ENCODE measurements around the gene RNF138. TPM values are rescaled to one million over a fixed set of nuclear protein-coding genes. Genes with fewer than 3 reads are reported as not detected.

Gene RNF138
- total and polyA plus RNA-seq, 2 experiments from 2014 or later: 18.5 to 41.1 TPM

DNA sequence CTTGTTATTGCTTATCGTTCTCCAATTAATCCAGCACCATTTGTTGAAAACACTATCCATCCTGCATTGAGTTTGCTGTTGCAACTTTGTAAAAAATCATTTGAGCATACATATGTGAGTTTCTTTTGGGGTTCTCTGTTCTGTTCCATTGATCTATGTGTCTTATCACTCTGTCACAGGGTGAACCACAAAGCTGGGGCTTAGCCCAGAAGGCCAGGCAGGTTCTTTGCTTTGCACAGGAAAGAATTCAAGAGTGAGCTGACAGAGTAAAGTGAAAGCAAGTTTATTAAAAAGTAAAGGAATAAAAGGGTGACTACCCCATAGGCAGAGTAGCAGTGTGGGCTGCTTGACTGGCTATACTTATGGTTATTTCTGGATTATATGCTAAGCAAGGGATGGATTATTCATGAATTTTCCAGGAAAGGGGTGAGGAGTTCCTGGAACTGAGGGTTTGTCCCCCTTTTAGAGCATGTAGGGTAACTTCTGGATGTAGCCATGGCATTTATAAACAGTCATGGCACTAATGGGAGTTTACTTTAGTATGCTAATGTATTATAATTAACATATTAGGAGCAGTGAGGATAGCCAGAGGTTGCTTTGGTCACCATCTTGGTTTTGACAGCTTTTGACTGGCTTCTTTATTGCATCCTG lies 46.8 kb downstream of the RNF138 start:
- TF ChIP-seq, protein P1, sequence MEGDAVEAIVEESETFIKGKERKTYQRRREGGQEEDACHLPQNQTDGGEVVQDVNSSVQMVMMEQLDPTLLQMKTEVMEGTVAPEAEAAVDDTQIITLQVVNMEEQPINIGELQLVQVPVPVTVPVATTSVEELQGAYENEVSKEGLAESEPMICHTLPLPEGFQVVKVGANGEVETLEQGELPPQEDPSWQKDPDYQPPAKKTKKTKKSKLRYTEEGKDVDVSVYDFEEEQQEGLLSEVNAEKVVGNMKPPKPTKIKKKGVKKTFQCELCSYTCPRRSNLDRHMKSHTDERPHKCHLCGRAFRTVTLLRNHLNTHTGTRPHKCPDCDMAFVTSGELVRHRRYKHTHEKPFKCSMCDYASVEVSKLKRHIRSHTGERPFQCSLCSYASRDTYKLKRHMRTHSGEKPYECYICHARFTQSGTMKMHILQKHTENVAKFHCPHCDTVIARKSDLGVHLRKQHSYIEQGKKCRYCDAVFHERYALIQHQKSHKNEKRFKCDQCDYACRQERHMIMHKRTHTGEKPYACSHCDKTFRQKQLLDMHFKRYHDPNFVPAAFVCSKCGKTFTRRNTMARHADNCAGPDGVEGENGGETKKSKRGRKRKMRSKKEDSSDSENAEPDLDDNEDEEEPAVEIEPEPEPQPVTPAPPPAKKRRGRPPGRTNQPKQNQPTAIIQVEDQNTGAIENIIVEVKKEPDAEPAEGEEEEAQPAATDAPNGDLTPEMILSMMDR (IDR thresholded peaks at IDR 0.05; ENCODE audit: poor library complexity): no peak
- TF ChIP-seq EZH2phosphoT487 (IDR thresholded peaks at IDR 0.05; ENCODE audit: low read depth, severe bottlenecking, unreplicated experiment) (no peak), EZH2 (IDR thresholded peaks at IDR 0.05; ENCODE audit: borderline replicate concordance) (no peak)
- no peaks in the 10 kb centered on the region for H3K9me2 ChIP-seq (replicated peaks; ENCODE audit: insufficient read depth)
- no peaks in the 10 kb centered on the region for H3K79me2 ChIP-seq
- no peak overlapping the region for H2AFZ ChIP-seq
- no peaks in the 10 kb centered on the region for H3K4me1 ChIP-seq (ENCODE audit: insufficient read depth)
- H3K9me3 ChIP-seq (ENCODE audit: low read depth): no peaks in the 10 kb centered on the region
- DNase-seq (ENCODE audit: low spot score): no peak
- H3K36me3 ChIP-seq (replicated peaks; ENCODE audit: insufficient read depth, low read depth): no peaks in the 10 kb centered on the region
- H3K4me3 ChIP-seq: no peak overlapping the region
- H3K27ac ChIP-seq: no peak overlapping the region
- WGBS (ENCODE audit: low lambda C conversion rate, missing lambda C conversion rate): 89% methylated on average over 1 of the region's 1 CpG
- no peaks in the 10 kb centered on the region for H3K27me3 ChIP-seq
- H3K4me2 ChIP-seq: no peak overlapping the region
- H4K20me1 ChIP-seq (ENCODE audit: insufficient read depth, poor library complexity, severe bottlenecking): no peaks in the 10 kb centered on the region

DNA sequence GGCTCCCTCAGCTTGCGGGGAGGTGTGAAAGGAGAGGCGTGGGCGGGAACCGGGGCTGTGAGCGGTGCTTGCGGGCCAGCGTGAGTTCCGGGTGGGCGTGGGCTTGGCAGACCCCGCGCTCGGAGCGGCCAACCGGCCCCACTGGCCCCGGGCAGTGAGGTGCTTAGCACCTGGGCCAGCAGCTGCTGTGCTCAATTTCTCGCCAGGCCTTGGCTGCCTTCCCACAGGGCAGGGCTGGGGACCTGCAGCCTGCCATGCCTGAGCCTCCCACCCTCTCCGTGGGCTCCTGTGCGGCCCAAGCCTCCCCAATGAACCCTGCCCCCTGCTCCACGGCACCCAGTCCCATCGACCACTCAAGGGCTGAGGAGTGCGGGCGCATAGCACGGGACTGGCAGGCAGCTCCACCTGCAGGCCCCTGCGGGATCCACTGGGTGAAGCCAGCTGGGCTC lies 48.2 kb downstream of the RNF138 start:
- 96% methylated on average over 22 of the region's 24 CpGs for WGBS (ENCODE audit: low lambda C conversion rate, missing lambda C conversion rate)
- H3K9me2 ChIP-seq (replicated peaks; ENCODE audit: insufficient read depth): no peaks in the 10 kb centered on the region
- no peaks in the 10 kb centered on the region for H3K27me3 ChIP-seq
- no peaks in the 10 kb centered on the region for H4K20me1 ChIP-seq (ENCODE audit: insufficient read depth, poor library complexity, severe bottlenecking)
- no peaks in the 10 kb centered on the region for H3K4me1 ChIP-seq (ENCODE audit: insufficient read depth)
- H3K36me3 ChIP-seq (replicated peaks; ENCODE audit: insufficient read depth, low read depth): no peaks in the 10 kb centered on the region
- no peaks in the 10 kb centered on the region for H3K79me2 ChIP-seq
- no peak overlapping the region for H3K27ac ChIP-seq
- DNase-seq (ENCODE audit: low spot score): no peak
- H2AFZ ChIP-seq: no peak overlapping the region
- H3K4me2 ChIP-seq: no peak overlapping the region
- TF ChIP-seq EZH2phosphoT487 (IDR thresholded peaks at IDR 0.05; ENCODE audit: low read depth, severe bottlenecking, unreplicated experiment): no peak
- H3K4me3 ChIP-seq: no peak overlapping the region
- H3K9me3 ChIP-seq (ENCODE audit: low read depth): no peaks in the 10 kb centered on the region

DNA sequence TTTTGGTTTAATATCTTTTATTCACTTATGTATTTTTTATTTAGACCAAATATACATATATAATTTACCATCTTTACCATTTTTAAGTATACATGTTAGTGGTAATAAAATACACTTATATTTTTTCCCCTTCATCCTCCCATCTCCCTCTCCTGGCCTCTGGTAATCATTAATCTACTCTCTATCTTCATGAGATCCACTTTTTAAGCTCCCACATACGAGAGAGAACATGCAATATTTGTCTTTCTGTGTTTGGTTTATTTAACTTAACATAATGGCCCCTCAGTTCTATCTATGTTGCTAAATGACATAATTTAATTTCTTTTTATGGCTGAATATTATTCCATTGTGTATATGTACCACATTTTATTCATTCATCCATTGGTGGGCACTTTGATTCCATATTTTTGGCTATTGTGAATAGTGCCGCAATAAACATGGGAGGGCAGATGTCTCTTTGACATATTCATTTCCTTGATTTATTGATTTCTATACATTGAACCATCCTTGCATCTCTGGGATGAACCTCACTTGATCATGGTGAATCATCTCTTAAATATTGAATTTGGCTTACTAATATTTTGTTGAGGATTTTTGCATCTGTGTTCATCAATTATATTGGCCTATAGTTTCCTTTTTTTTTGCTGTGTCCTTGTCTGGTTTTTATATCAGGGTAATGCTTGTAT lies 56.7 kb downstream of the RNF138 start:
- TF ChIP-seq, protein P1 (IDR thresholded peaks at IDR 0.05; ENCODE audit: poor library complexity): no peak
- TF ChIP-seq EZH2phosphoT487 (IDR thresholded peaks at IDR 0.05; ENCODE audit: low read depth, severe bottlenecking, unreplicated experiment): no peak
- WGBS (ENCODE audit: low lambda C conversion rate, missing lambda C conversion rate): 72% methylated on average over 2 of the region's 2 CpGs
- H3K9me3 ChIP-seq (ENCODE audit: low read depth): no peaks in the 10 kb centered on the region
- H3K4me3 ChIP-seq: no peak overlapping the region
- H3K79me2 ChIP-seq: no peaks in the 10 kb centered on the region
- H3K36me3 ChIP-seq (replicated peaks; ENCODE audit: insufficient read depth, low read depth): no peaks in the 10 kb centered on the region
- no peak overlapping the region for H3K4me2 ChIP-seq
- no peaks in the 10 kb centered on the region for H3K4me1 ChIP-seq (ENCODE audit: insufficient read depth)
- H2AFZ ChIP-seq: no peak overlapping the region
- no peaks in the 10 kb centered on the region for H3K27me3 ChIP-seq
- H4K20me1 ChIP-seq (ENCODE audit: insufficient read depth, poor library complexity, severe bottlenecking): no peaks in the 10 kb centered on the region
- H3K9me2 ChIP-seq (replicated peaks; ENCODE audit: insufficient read depth): no peaks in the 10 kb centered on the region
- DNase-seq (ENCODE audit: low spot score): no peak
- H3K27ac ChIP-seq: no peak overlapping the region

DNA sequence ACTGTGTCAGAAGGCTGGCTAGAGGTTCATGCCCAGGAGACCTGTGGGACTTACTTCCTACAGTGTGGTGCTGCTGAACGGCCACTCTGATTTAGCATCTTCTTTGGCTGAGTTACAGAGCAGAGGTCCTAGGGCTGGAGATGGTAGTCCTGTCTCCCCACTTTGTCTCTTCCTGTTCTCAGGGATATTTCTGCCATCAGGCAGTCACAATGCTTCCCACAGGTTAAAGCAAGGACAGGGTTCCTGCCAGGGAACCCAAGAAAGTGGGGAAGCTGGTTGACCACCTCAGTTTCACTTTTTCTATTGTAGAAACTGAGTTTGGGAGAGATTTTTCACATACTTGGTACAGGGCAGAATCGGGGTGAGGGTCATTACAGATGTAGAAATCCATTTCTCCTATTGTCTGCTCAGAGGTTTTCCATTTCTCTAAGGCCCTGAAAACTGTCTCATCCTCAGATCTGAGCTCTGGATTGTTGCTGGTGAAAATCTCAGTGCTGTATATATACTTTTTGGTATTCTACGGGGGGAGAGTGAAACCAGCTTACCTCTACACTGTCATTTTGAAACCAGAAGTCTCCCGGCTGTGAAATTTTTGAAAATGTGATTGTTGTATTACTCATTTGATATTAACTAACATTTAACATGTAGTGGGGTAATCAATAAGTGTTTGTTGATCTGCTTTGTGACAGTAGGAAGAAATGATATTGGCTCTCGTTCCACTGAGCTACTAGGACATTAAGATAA lies 61.2 kb downstream of the RNF138 start:
- no peak overlapping the region for H3K4me2 ChIP-seq
- H3K27me3 ChIP-seq: no peaks in the 10 kb centered on the region
- no peaks in the 10 kb centered on the region for H3K9me3 ChIP-seq (ENCODE audit: low read depth)
- H3K9me2 ChIP-seq (replicated peaks; ENCODE audit: insufficient read depth): no peaks in the 10 kb centered on the region
- H3K79me2 ChIP-seq: no peaks in the 10 kb centered on the region
- no peak overlapping the region for H3K27ac ChIP-seq
- no peaks in the 10 kb centered on the region for H4K20me1 ChIP-seq (ENCODE audit: insufficient read depth, poor library complexity, severe bottlenecking)
- DNase-seq (ENCODE audit: low spot score): no peak
- no peaks in the 10 kb centered on the region for H3K4me1 ChIP-seq (ENCODE audit: insufficient read depth)
- 88% methylated on average over 5 of the region's 5 CpGs for WGBS (ENCODE audit: low lambda C conversion rate, missing lambda C conversion rate)
- H3K4me3 ChIP-seq: no peak overlapping the region
- TF ChIP-seq EZH2phosphoT487 (IDR thresholded peaks at IDR 0.05; ENCODE audit: low read depth, severe bottlenecking, unreplicated experiment) (no peak), EZH2 (IDR thresholded peaks at IDR 0.05; ENCODE audit: borderline replicate concordance) (no peak)
- TF ChIP-seq, protein P1 (IDR thresholded peaks at IDR 0.05; ENCODE audit: poor library complexity): no peak
- H3K36me3 ChIP-seq (replicated peaks; ENCODE audit: insufficient read depth, low read depth): no peaks in the 10 kb centered on the region
- no peak overlapping the region for H2AFZ ChIP-seq
